Neural progenitor cell (in vitro differentiated cells): Measurements from ENCODE around the gene FCMR. TPM values are rescaled to one million over a fixed set of nuclear protein-coding genes. Genes with fewer than 3 reads are reported as not detected.
"Not testable (repeated sequence)": the region's sequence is repeated elsewhere in the genome, so short reads cannot be mapped to it uniquely, and the experiment has no call there.

Experiments
- DNase-seq: peaks from one replicate; pipeline ENCODE4 v3.0.0-alpha.2; 2016; ENCODE audit warnings: low spot score
- H2AFZ ChIP-seq: fragments of 200-600 bp; sonication (generic); replicated peaks from 2 replicates; pipeline ENCODE4 v1.6.1; 2016; ENCODE audit warnings: antibody characterized with exemption
- H3F3A ChIP-seq: fragments of 200-600 bp; sonication (generic); 2 replicates; pipeline ENCODE4 v1.6.1; 2016; ENCODE audit warnings: antibody characterized with exemption, low read depth
- H3K27ac ChIP-seq: fragments of 200-600 bp; sonication (generic); 2 replicates; pipeline ENCODE4 v1.5.1; 2016; ENCODE audit warnings: mild to moderate bottlenecking
- H3K27me3 ChIP-seq: fragments of 200-600 bp; sonication (generic); 2 replicates; pipeline ENCODE4 v1.6.1; 2016; ENCODE audit warnings: mild to moderate bottlenecking, moderate library complexity
- H3K36me3 ChIP-seq: fragments of 200-600 bp; sonication (generic); 2 replicates; pipeline ENCODE4 v1.5.1; 2016
- H3K4me1 ChIP-seq: fragments of 200-600 bp; sonication (generic); 2 replicates; pipeline ENCODE4 v1.6.1; 2016; ENCODE audit warnings: mixed run types
- H3K4me2 ChIP-seq: fragments of 200-600 bp; sonication (generic); 2 replicates; pipeline ENCODE4 v1.6.1; 2016
- H3K4me3 ChIP-seq: fragments of 200-600 bp; sonication (generic); 2 replicates; pipeline ENCODE4 v1.5.1; 2016
- H3K79me2 ChIP-seq: fragments of 200-600 bp; sonication (generic); 2 replicates; pipeline ENCODE4 v1.6.1; 2016; ENCODE audit warnings: low read depth
- H3K9ac ChIP-seq: fragments of 200-600 bp; sonication (generic); 2 replicates; pipeline ENCODE4 v1.6.1; 2016
- H3K9me3 ChIP-seq: fragments of 200-600 bp; sonication (generic); 2 replicates; pipeline ENCODE4 v1.5.1; 2016; ENCODE audit warnings: low read depth
- H4K20me1 ChIP-seq: fragments of 200-600 bp; sonication (generic); 2 replicates; pipeline ENCODE4 v1.6.1; 2016; ENCODE audit warnings: low read depth
- H3K27ac Mint-ChIP-seq: 3 replicates; pipeline ENCODE4 v1.8.0; 2021; ENCODE audit warnings: mixed read lengths
- H3K27me3 Mint-ChIP-seq: 2 replicates; pipeline ENCODE4 v1.8.0; 2022; ENCODE audit warnings: low read depth, mild to moderate bottlenecking, inconsistent platforms, moderate library complexity, mixed read lengths; ENCODE audit not compliant: insufficient read depth
- H3K36me3 Mint-ChIP-seq: 3 replicates; pipeline ENCODE4 v1.8.0; 2021; ENCODE audit warnings: mixed read lengths
- H3K4me1 Mint-ChIP-seq: 3 replicates; pipeline ENCODE4 v1.8.0; 2021; ENCODE audit warnings: mixed read lengths
- H3K4me3 Mint-ChIP-seq: 3 replicates; pipeline ENCODE4 v1.8.0; 2021; ENCODE audit warnings: mild to moderate bottlenecking, moderate library complexity, mixed read lengths
- H3K9me3 Mint-ChIP-seq: 3 replicates; pipeline ENCODE4 v1.8.0; 2020; ENCODE audit warnings: mixed read lengths
- CTCF ChIP-seq: fragments of 200-600 bp; sonication (generic); IDR thresholded peaks from 2 replicates; pipeline ENCODE4 v1.5.1; 2017; ENCODE audit warnings: antibody characterized with exemption, mild to moderate bottlenecking
- EZH2 ChIP-seq: fragments of 200-600 bp; sonication (generic); IDR thresholded peaks from 2 replicates; pipeline ENCODE4 v1.6.1; 2017; ENCODE audit warnings: antibody characterized with exemption, mild to moderate bottlenecking, moderate library complexity
- EZH2phosphoT487 ChIP-seq: fragments of 200-600 bp; sonication (generic); IDR thresholded peaks from 2 replicates; pipeline ENCODE4 v1.6.1; 2017; ENCODE audit warnings: antibody characterized with exemption
- total RNA-seq: library from RNA; depleted of rRNA; stranded (reverse); fragments of >200 nt; gene quantifications from 2 replicates; pipeline ENCODE4 v1.2.3, GENCODE V29; 2015; ENCODE audit warnings: low replicate concordance

The FCMR gene
- total RNA-seq, 1 donor from 2014 or later, result not detected

GRCh38 chr1:206926286-206926685 lies 4.5 kb upstream of the FCMR start:
- no peak overlapping the region for H3K27ac Mint-ChIP-seq

GRCh38 chr1:206925106-206925736 lies 3.5 kb upstream of the FCMR start:
- H2AFZ ChIP-seq, result no peak overlapping the region
- no peaks in the 10 kb centered on the region for H3K79me2 ChIP-seq
- H3K27ac ChIP-seq, result no peak overlapping the region
- H3K4me3 ChIP-seq, result no peak overlapping the region
- Mint-ChIP-seq H3K4me1 (no peaks in the 10 kb centered on the region), H3K27ac (no peak overlapping the region), H3K4me3 (no peak overlapping the region), H3K9me3 (no peaks in the 10 kb centered on the region), H3K27me3 (peaks cover 3% of the 10 kb centered on the region), H3K36me3 (no peaks in the 10 kb centered on the region)
- peak; percentile 4 for TF ChIP-seq CTCF
- no peak for TF ChIP-seq EZH2phosphoT487
- no peaks in the 10 kb centered on the region for H3F3A ChIP-seq
- H3K9ac ChIP-seq, result no peak overlapping the region
- H3K4me1 ChIP-seq, result no peaks in the 10 kb centered on the region
- no peaks in the 10 kb centered on the region for H3K9me3 ChIP-seq
- no peaks in the 10 kb centered on the region for H4K20me1 ChIP-seq
- no peak overlapping the region for H3K4me2 ChIP-seq
- no peaks in the 10 kb centered on the region for H3K27me3 ChIP-seq
- no peak for DNase-seq
- H3K36me3 ChIP-seq, result no peaks in the 10 kb centered on the region

More at GRCh38 chr1:206926286-206926685, 4.5 kb upstream of the FCMR start:
- no peaks in the 10 kb centered on the region for H3K36me3 ChIP-seq
- Mint-ChIP-seq H3K36me3 (no peaks in the 10 kb centered on the region), H3K4me3 (no peak overlapping the region), H3K9me3 (no peaks in the 10 kb centered on the region), H3K27me3 (no peaks in the 10 kb centered on the region), H3K4me1 (no peaks in the 10 kb centered on the region)
- no peak overlapping the region for H3K9ac ChIP-seq
- H3K27me3 ChIP-seq, result no peaks in the 10 kb centered on the region
- TF ChIP-seq CTCF (no peak), EZH2phosphoT487 (no peak), EZH2 (no peak)
- no peaks in the 10 kb centered on the region for H3K9me3 ChIP-seq
- no peak overlapping the region for H3K4me2 ChIP-seq
- no peak overlapping the region for H3K4me3 ChIP-seq
- H3K79me2 ChIP-seq, result no peaks in the 10 kb centered on the region
- H3K27ac ChIP-seq, result no peak overlapping the region
- H4K20me1 ChIP-seq, result no peaks in the 10 kb centered on the region
- DNase-seq, result no peak
- H2AFZ ChIP-seq, result no peak overlapping the region
- no peaks in the 10 kb centered on the region for H3K4me1 ChIP-seq
- H3F3A ChIP-seq, result no peaks in the 10 kb centered on the region

- TF ChIP-seq CTCF (no peak), EZH2 (no peak), EZH2phosphoT487 (no peak)
- Histone ChIP-seq H3K27me3 (no peaks in the 10 kb centered on the region), H3K4me1 (no peaks in the 10 kb centered on the region), H3K36me3 (no peaks in the 10 kb centered on the region), H3K79me2 (no peaks in the 10 kb centered on the region), H3F3A (no peaks in the 10 kb centered on the region), H2AFZ (no peak overlapping the region), H3K27ac (no peak overlapping the region), H3K4me2 (no peak overlapping the region), H3K4me3 (no peak overlapping the region), H3K9me3 (no peaks in the 10 kb centered on the region), H4K20me1 (no peaks in the 10 kb centered on the region), H3K9ac (no peak overlapping the region)
- no peaks in the 10 kb centered on the region for H3K36me3 Mint-ChIP-seq
- peaks cover 3% of the 10 kb centered on the region for H3K27me3 Mint-ChIP-seq
- no peak for DNase-seq
- H3K4me3 Mint-ChIP-seq, result no peak overlapping the region
- H3K27ac Mint-ChIP-seq, result no peak overlapping the region
- H3K9me3 Mint-ChIP-seq, result no peaks in the 10 kb centered on the region
- no peaks in the 10 kb centered on the region for H3K4me1 Mint-ChIP-seq
These were observed 2.9 kb upstream of the FCMR start for GRCh38 chr1:206924592-206925105.

- not testable (repeated sequence) for H3F3A ChIP-seq, H3K27me3 Mint-ChIP-seq, H3K4me1 ChIP-seq, H3K27ac ChIP-seq, H3K4me2 ChIP-seq, DNase-seq, H3K4me3 Mint-ChIP-seq, H2AFZ ChIP-seq, H3K27ac Mint-ChIP-seq, H3K79me2 ChIP-seq, H3K4me3 ChIP-seq, H3K9ac ChIP-seq, H3K36me3 Mint-ChIP-seq, H3K27me3 ChIP-seq, H3K9me3 ChIP-seq, H4K20me1 ChIP-seq, H3K36me3 ChIP-seq, H3K4me1 Mint-ChIP-seq, H3K9me3 Mint-ChIP-seq
These were observed 2.3 kb upstream of the FCMR start for GRCh38 chr1:206923961-206924557.
